Stomach (tissue), 9 donors: Measurements from ENCODE around the gene AIG1. TPM values are rescaled to one million over a fixed set of nuclear protein-coding genes. Genes with fewer than 3 reads are reported as not detected.

Experiments
- DNase-seq, 2 donors: peaks; one replicate each; pipeline versions ENCODE4 v3.0.0 to v3.0.0-alpha.2; 2013 to 2019
- H3K27ac ChIP-seq, 5 donors: fragments of 200-600 bp in 4 of 5; sonication (generic) in 4 of 5; one replicate each; pipeline ENCODE4 v1.5.1; 2013 to 2019; ENCODE audit warnings: mild to moderate bottlenecking in 1 of 5, moderate library complexity in 1 of 5
- H3K27me3 ChIP-seq, 3 donors: fragments of 200-600 bp; sonication (generic); one replicate each; pipeline ENCODE4 v1.5.1; 2017 to 2019; ENCODE audit warnings: mixed run types in 1 of 3
- H3K36me3 ChIP-seq, 4 donors: fragments of 200-600 bp; sonication (generic); 1 replicate in 3 of 4; 2 replicates in 1 of 4; pipeline ENCODE4 v1.5.1; 2016 to 2019
- H3K4me1 ChIP-seq, 4 donors: fragments of 200-600 bp; sonication (generic); one replicate each; pipeline ENCODE4 v1.5.1; 2016 to 2019
- H3K4me3 ChIP-seq, 4 donors: fragments of 200-600 bp; sonication (generic) in 3 of 4; one replicate each; pipeline ENCODE4 v1.5.1; 2016 to 2019; ENCODE audit warnings: mild to moderate bottlenecking in 1 of 4
- H3K9me3 ChIP-seq, 4 donors: fragments of 200-600 bp; sonication (generic); one replicate each; pipeline ENCODE4 v1.5.1; 2016 to 2019
- EP300 ChIP-seq: sonication (generic); formaldehyde crosslinking; IDR thresholded peaks from one replicate; pipeline ENCODE4 v1.6.1; 2017; ENCODE audit warnings: antibody characterized with exemption
- POLR2A ChIP-seq, 4 donors: fragments of 450-650 bp; IDR thresholded peaks; one replicate each; pipeline ENCODE4 v1.6.1; 2016; ENCODE audit warnings: antibody characterized with exemption in 4 of 4, control low read depth in 2 of 4, mild to moderate bottlenecking in 1 of 4, moderate library complexity in 1 of 4
- POLR2AphosphoS5 ChIP-seq, 3 donors: sonication (generic); formaldehyde crosslinking; IDR thresholded peaks; one replicate each; pipeline ENCODE4 v1.6.1; 2016; ENCODE audit warnings: antibody characterized with exemption in 3 of 3
- WGBS, 5 donors: extraction: QIAGEN DNeasy Blood & Tissue Kit in 3 of 5; methylation state at CpG; one replicate each; pipeline versions ENCODE4 v1.1.5 to v1.1.7; 2013 to 2018; 5-methylcytosine and 5-hydroxymethylcytosine counted together
- intact Hi-C: fragments of 100-400 bp; cut with DNase I; formaldehyde crosslinking; loops from one replicate; pipeline ENCODE4 v1.15.1; 2023; ENCODE audit warnings: low total_unique reads
- polyA plus RNA-seq, 3 donors: library from polyadenylated mRNA; stranded (reverse); fragments of 200-250 nt; gene quantifications; one replicate each; pipeline ENCODE4 v1.2.3, GENCODE V29; 2013
- total RNA-seq, 5 donors: library from RNA; depleted of rRNA; stranded (reverse); fragments of >200 nt; gene quantifications; one replicate each; pipeline versions ENCODE4 v1.1.0 to v1.2.3, GENCODE V29; 2014 to 2016
- TF ChIP-seq, protein P1 (sequence below), 7 experiments: fragments of 450-650 bp in 4 of 7; fragments of 200-600 bp in 3 of 7; sonication (generic) in 3 of 7; IDR thresholded peaks; one replicate each; pipeline ENCODE4 v1.5.1; 2016 to 2019; ENCODE audit warnings: antibody characterized with exemption in 7 of 7, control low read depth in 2 of 7, mild to moderate bottlenecking in 1 of 7
- donor health status: healthy with polysubstance abuse.
- donor health status: Bipolar disorder and iron deficiency.
- donor health status: healthy.

AIG1 gene
- total and polyA plus RNA-seq, 8 donors: 10.8 to 220 (median 29.7) TPM; not detected in 1

DNA sequence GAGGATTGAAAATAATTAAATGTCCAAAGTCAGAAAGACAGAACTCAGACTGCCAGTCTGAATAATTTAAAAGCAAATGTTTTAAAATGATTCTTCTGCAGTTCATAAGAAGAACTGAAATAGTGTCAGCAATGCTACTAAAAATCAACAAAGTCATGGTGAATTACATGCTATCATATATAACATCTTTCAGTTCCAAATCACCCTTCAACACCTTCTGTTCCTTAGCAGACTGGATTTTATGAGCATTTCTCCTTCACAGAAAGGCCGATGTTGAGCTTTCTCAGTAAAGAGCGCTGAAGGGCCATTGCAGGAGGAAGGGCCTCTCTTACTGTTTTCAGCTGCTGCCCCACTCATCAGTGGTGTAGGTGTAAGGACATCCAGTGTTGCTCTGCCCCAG is 63.3 kb downstream of the AIG1 start:
- DNase-seq: no peak
- TF ChIP-seq EP300 (no peak), POLR2A (IDR thresholded peaks at IDR 0.05) (no peak), POLR2AphosphoS5 (IDR thresholded peaks at IDR 0.05) (no peak)
- TF ChIP-seq, protein P1, sequence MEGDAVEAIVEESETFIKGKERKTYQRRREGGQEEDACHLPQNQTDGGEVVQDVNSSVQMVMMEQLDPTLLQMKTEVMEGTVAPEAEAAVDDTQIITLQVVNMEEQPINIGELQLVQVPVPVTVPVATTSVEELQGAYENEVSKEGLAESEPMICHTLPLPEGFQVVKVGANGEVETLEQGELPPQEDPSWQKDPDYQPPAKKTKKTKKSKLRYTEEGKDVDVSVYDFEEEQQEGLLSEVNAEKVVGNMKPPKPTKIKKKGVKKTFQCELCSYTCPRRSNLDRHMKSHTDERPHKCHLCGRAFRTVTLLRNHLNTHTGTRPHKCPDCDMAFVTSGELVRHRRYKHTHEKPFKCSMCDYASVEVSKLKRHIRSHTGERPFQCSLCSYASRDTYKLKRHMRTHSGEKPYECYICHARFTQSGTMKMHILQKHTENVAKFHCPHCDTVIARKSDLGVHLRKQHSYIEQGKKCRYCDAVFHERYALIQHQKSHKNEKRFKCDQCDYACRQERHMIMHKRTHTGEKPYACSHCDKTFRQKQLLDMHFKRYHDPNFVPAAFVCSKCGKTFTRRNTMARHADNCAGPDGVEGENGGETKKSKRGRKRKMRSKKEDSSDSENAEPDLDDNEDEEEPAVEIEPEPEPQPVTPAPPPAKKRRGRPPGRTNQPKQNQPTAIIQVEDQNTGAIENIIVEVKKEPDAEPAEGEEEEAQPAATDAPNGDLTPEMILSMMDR (IDR thresholded peaks at IDR 0.05): no peak
- no peaks in the 10 kb centered on the region for H3K4me1 ChIP-seq
- H3K27ac ChIP-seq: no peak overlapping the region
- 97 to 100% (median 100%) methylated on average over 2 of the region's 2 CpGs for WGBS, 5 donors
- H3K4me3 ChIP-seq: no peak overlapping the region
- H3K36me3 ChIP-seq: peaks cover 0 to 11% (median 0%) of the 10 kb centered on the region in 4 donors
- H3K9me3 ChIP-seq: peaks cover 0 to 9% (median 6%) of the 10 kb centered on the region in 4 donors
- intact Hi-C loops: no loop called here
- H3K27me3 ChIP-seq: no peaks in the 10 kb centered on the region

DNA sequence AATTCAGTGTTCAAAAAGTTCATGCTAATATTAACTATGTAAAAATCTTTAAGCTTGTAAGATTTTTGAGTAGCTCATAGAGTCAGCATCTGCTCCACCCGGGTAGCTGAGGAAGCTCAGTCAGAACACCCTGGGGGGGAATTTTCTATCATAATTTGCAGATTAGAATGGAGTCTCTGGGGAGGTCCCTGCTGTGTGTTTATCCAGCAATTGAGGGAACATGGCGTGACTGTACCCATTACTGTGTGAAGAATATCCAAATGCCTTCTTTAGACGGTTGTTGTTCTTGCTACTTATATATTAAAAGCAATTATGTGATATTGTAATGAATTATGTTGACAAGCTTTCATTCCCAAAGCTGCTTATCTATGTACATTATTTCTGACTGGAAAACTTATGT is 64.8 kb downstream of the AIG1 start:
- TF ChIP-seq EP300 (no peak), POLR2AphosphoS5 (IDR thresholded peaks at IDR 0.05) (no peak), POLR2A (IDR thresholded peaks at IDR 0.05) (no peak)
- TF ChIP-seq, protein P1 (IDR thresholded peaks at IDR 0.05): no peak
- H3K36me3 ChIP-seq: peaks cover 0 to 16% (median 0%) of the 10 kb centered on the region in 4 donors
- 84 to 94% (median 90%) methylated on average over 3 of the region's 3 CpGs for WGBS, 5 donors

DNA sequence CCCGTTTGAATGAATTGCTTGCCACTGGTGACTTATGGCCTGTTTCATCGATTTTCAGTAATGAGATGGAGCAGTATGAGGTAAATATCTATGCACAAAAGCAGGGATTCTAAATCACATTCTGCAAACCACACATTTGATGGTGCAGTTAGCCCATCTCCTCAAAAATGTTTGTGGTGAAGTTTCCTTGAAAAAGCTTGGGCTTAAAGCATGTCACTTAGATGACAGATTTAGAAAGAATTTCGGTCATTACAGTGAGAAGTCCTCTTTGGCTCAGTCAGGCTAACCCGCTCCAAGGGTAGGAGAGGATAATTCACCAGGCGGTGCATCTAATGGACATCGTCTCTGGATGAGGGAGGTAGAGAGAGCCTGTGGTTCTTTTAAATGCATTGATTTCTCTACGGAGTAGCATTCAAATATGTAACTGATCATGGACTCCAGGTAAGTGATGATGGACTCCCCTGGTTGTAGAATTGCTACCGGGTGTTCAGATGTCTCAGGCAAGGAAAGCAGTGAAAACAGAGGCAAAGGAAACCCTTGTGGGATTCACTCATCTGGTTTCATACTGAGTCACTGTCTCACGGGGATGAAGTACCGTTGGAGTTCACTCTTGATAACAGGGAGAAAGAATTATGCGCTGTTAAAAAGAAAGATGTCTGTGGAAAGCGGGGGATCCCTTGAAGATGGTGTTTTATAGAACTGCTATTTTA is 65.3 kb downstream of the AIG1 start:
- 87 to 94% (median 91%) methylated on average over 12 of the region's 12 CpGs for WGBS, 5 donors
- Histone ChIP-seq H3K4me1 (no peaks in the 10 kb centered on the region), H3K27me3 (no peaks in the 10 kb centered on the region), H3K9me3 (peaks cover 0 to 11% (median 6%) of the 10 kb centered on the region in 4 donors), H3K36me3 (peaks cover 0 to 20% (median 0%) of the 10 kb centered on the region in 4 donors), H3K4me3 (no peak overlapping the region), H3K27ac (no peak overlapping the region)
- intact Hi-C loops: no loop called here
- no peak for DNase-seq
- TF ChIP-seq POLR2A (IDR thresholded peaks at IDR 0.05): no peak
- no peak for TF ChIP-seq EP300
- no peak for TF ChIP-seq POLR2AphosphoS5 (IDR thresholded peaks at IDR 0.05)
- TF ChIP-seq, protein P1 (IDR thresholded peaks at IDR 0.05): no peak

More for the DNA sequence above, 64.8 kb downstream of the AIG1 start:
- intact Hi-C loops: no loop called here
- H3K27ac ChIP-seq: no peak overlapping the region
- peaks cover 3 to 11% (median 7%) of the 10 kb centered on the region in 4 donors for H3K9me3 ChIP-seq
- no peak overlapping the region for H3K4me3 ChIP-seq
- H3K4me1 ChIP-seq: no peaks in the 10 kb centered on the region
- DNase-seq: no peak
- no peaks in the 10 kb centered on the region for H3K27me3 ChIP-seq

DNA sequence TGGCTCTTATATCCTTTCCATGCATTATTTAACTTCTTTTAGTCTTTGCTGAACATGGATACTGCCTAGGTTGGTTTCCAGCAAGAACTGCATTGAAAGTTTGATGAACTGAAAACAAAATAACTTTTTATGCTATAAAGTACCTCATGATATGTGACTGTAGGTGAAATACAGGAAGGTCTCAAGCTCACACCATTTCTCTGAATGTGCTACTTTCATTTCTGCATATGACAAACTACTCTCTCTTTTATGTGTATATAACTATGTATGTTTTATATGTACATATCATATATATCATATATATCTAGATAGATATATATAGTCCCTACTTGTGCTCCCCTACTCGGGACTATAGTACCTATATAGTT is 65.9 kb downstream of the AIG1 start:
- peaks cover 0 to 24% (median 0%) of the 10 kb centered on the region in 4 donors for H3K36me3 ChIP-seq
- intact Hi-C loops: no loop called here
- DNase-seq: no peak
- H3K27me3 ChIP-seq: no peaks in the 10 kb centered on the region
- no peak overlapping the region for H3K4me3 ChIP-seq
- no peaks in the 10 kb centered on the region for H3K4me1 ChIP-seq
- H3K9me3 ChIP-seq: peaks cover 0 to 14% (median 8%) of the 10 kb centered on the region in 4 donors
- 90 to 98% (median 93%) methylated on average over 1 of the region's 1 CpG for WGBS, 5 donors
- TF ChIP-seq, protein P1 (IDR thresholded peaks at IDR 0.05): no peak
- TF ChIP-seq EP300 (no peak), POLR2A (IDR thresholded peaks at IDR 0.05) (no peak), POLR2AphosphoS5 (IDR thresholded peaks at IDR 0.05) (no peak)
- no peak overlapping the region for H3K27ac ChIP-seq
